HG03354 (cell line): ENCODE results near the gene SSBP2.

Experiments used
- ATAC-seq: cut with Tn5 transposase; IDR thresholded peaks from one replicate; pipeline ENCODE4 v1.9.1; 2021; ENCODE audit warnings: mild to moderate bottlenecking; ENCODE audit not compliant: unreplicated experiment, poor library complexity, severe bottlenecking

The SSBP2 gene

GRCh38 chr5:81371354-81371876 is 379.5 kb downstream of the SSBP2 start:
- ATAC-seq = no peak

- ATAC-seq = no peak
Measured at GRCh38 chr5:81370912-81371311, 380.0 kb downstream of the SSBP2 start.

- ATAC-seq = no peak
Measured at GRCh38 chr5:81365541-81365940, 385.4 kb downstream of the SSBP2 start.

GRCh38 chr5:81363093-81363871 is 387.6 kb downstream of the SSBP2 start:
- no peak for ATAC-seq
